Articular chondrocyte of knee joint (primary cell): ENCODE results near the gene SCP2D1. TPM values are rescaled to one million over a fixed set of nuclear protein-coding genes. Genes with fewer than 3 reads are reported as not detected.

ENCODE experiments used
- total RNA-seq: library from RNA; depleted of rRNA; stranded (reverse); fragments of >200 nt; gene quantifications from 2 replicates; pipeline ENCODE4 v1.2.3, GENCODE V29; 2012

Gene SCP2D1
- total RNA-seq = not detected in 2 replicates

DNA sequence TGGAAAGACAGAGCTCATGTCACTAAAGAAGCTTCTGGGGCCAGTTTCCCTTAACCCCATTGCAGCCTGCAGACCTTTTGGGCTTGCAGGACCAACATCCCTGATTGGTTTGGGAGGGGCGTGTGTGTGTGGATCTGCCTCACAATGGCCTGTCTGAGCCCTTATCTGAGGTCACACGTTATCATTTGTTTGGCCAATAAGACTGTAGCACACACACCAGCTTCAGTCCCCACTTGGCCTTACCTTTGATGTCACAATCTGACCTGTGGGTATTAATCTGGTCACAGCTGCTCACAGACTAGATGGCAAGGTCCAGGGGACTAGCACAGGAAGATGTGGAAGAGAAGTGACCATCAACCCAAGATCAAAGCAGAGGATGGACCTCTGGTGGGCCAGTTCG lies at the start of gene SCP2D1:
Gene SCP2D1 (plus strand): TSS at position 301 of the 400 bp plus-strand sequence. CDS start 33 bp downstream, at position 334.

Other genes with a start within 250 kb of the SCP2D1 start
- 63.0 and 79.8 TPM in 2 replicates for gene SMIM26, start 246.4 kb upstream of the SCP2D1 start, total RNA-seq
- gene DTD1, start 225.7 kb upstream of the SCP2D1 start, total RNA-seq = 61.6 and 70.0 TPM in 2 replicates